Breast epithelium (tissue), 3 donors: Measurements from ENCODE around the gene ANKRD44.

ENCODE experiments used
- CTCF ChIP-seq, 3 donors: fragments of 450-650 bp; IDR thresholded peaks; one replicate each; pipeline ENCODE4 v1.5.1; 2016 to 2017; ENCODE audit warnings: antibody characterized with exemption in 3 of 3, mild to moderate bottlenecking in 3 of 3, moderate library complexity in 3 of 3
- POLR2A ChIP-seq: fragments of 450-650 bp; IDR thresholded peaks from one replicate; pipeline ENCODE4 v1.6.1; 2016; ENCODE audit warnings: antibody characterized with exemption, mild to moderate bottlenecking, moderate library complexity
- POLR2AphosphoS5 ChIP-seq, 3 donors: sonication (generic); formaldehyde crosslinking; IDR thresholded peaks; one replicate each; pipeline ENCODE4 v1.6.1; 2017; ENCODE audit warnings: antibody characterized with exemption in 3 of 3

- TF ChIP-seq CTCF (IDR thresholded peaks at IDR 0.05) (no peak), POLR2A (no peak), POLR2AphosphoS5 (IDR thresholded peaks at IDR 0.05) (no peak)
These were observed 66.2 kb downstream of the ANKRD44 start for GRCh38 chr2:197244349-197244748.
